Activated CD4-positive, alpha-beta T cell treated with anti-CD3 and anti-CD28 coated beads, Interleukin-2, amount 50 U/mL, for 24 hours (primary cell): Measurements from ENCODE around the gene VCY1B.
"Not testable (repeated sequence)": the region's sequence is repeated elsewhere in the genome, so short reads cannot be mapped to it uniquely, and the experiment has no call there.

Experiments
- DNase-seq, 2 donors: peaks; one replicate each; pipeline ENCODE4 v3.0.0-alpha.2; 2020; ENCODE audit warnings: low read depth in 1 of 2, low spot score in 1 of 2

Gene VCY1B

GRCh38 chrY:14055927-14056326 is at the start of gene VCY1B:
VCY1B (plus strand) TSS chrY:14056227; CDS start chrY:14056290, 63 bp downstream.
- DNase-seq = not testable (repeated sequence)

GRCh38 chrY:14011916-14012315 is 44.1 kb upstream of the VCY1B start:
- not testable (repeated sequence) for DNase-seq

- DNase-seq = not testable (repeated sequence)
Observed at GRCh38 chrY:14030395-14030794, 25.6 kb upstream of the VCY1B start.

GRCh38 chrY:14085877-14086276 is 29.9 kb downstream of the VCY1B start:
- DNase-seq = no peak
